ENCODE measurements around the gene BFAR.

GRCh38 chr16:14602443-14602963, 30.2 kb upstream of the BFAR start:
- TF ChIP-seq CTCF (conservative IDR thresholded peaks at IDR 0.05 in 1 of 2, IDR thresholded peaks at IDR 0.05 in 1 of 2; ENCODE audit: low read depth in 1 of 2, low read length in 2 of 2) (no peak), EZH2 (IDR thresholded peaks at IDR 0.05; ENCODE audit: low read length, missing control alignments) (no peak)

All from fibroblast of lung (primary cell).